GM19372 (cell line): Measurements from ENCODE around the gene WFDC1.
"Not testable (repeated sequence)": the region's sequence is repeated elsewhere in the genome, so short reads cannot be mapped to it uniquely, and the experiment has no call there.

Source experiments
- ATAC-seq: cut with Tn5 transposase; IDR thresholded peaks from one replicate; pipeline ENCODE4 v1.9.1; 2021; ENCODE audit warnings: mild to moderate bottlenecking, low read depth, moderate library complexity; ENCODE audit not compliant: unreplicated experiment

WFDC1 gene

GRCh38 chr16:84324434-84325262, 30.0 kb downstream of the WFDC1 start:
- ATAC-seq = no peak

GRCh38 chr16:84326545-84326944, 31.9 kb downstream of the WFDC1 start:
- no peak for ATAC-seq

- no peak for ATAC-seq
Measured at GRCh38 chr16:84327926-84328505, 33.3 kb downstream of the WFDC1 start.

GRCh38 chr16:84329016-84329415, 34.3 kb downstream of the WFDC1 start:
- no peak for ATAC-seq

- ATAC-seq = no peak
Measured at GRCh38 chr16:84329843-84330684, 35.4 kb downstream of the WFDC1 start.

GRCh38 chr16:84330685-84331050, 36.0 kb downstream of the WFDC1 start:
- ATAC-seq = no peak

GRCh38 chr16:84331998-84332780, 37.5 kb downstream of the WFDC1 start:
- ATAC-seq = no peak

GRCh38 chr16:84332975-84333684, 38.5 kb downstream of the WFDC1 start:
- no peak for ATAC-seq

- ATAC-seq = no peak
Measured at GRCh38 chr16:84334058-84334457, 39.4 kb downstream of the WFDC1 start.

GRCh38 chr16:84334482-84334881, 39.8 kb downstream of the WFDC1 start:
- ATAC-seq = no peak

GRCh38 chr16:84337236-84337635, 42.6 kb downstream of the WFDC1 start:
- not testable (repeated sequence) for ATAC-seq

GRCh38 chr16:84339311-84339710, 44.6 kb downstream of the WFDC1 start:
- no peak for ATAC-seq

GRCh38 chr16:84339766-84340165, 45.1 kb downstream of the WFDC1 start:
- no peak for ATAC-seq

GRCh38 chr16:84340325-84341040, 45.8 kb downstream of the WFDC1 start:
- no peak for ATAC-seq

- ATAC-seq = no peak
Measured at GRCh38 chr16:84341528-84342295, 47.0 kb downstream of the WFDC1 start.

GRCh38 chr16:84343800-84344199, 49.1 kb downstream of the WFDC1 start:
- not testable (repeated sequence) for ATAC-seq

- ATAC-seq = no peak
Measured at GRCh38 chr16:84344781-84345180, 50.1 kb downstream of the WFDC1 start.

- no peak for ATAC-seq
Measured at GRCh38 chr16:84347161-84347560, 52.5 kb downstream of the WFDC1 start.
